ENCODE measurements around the gene BANP.
"Not testable (repeated sequence)": the region's sequence is repeated elsewhere in the genome, so short reads cannot be mapped to it uniquely, and the experiment has no call there.

BANP gene

DNA sequence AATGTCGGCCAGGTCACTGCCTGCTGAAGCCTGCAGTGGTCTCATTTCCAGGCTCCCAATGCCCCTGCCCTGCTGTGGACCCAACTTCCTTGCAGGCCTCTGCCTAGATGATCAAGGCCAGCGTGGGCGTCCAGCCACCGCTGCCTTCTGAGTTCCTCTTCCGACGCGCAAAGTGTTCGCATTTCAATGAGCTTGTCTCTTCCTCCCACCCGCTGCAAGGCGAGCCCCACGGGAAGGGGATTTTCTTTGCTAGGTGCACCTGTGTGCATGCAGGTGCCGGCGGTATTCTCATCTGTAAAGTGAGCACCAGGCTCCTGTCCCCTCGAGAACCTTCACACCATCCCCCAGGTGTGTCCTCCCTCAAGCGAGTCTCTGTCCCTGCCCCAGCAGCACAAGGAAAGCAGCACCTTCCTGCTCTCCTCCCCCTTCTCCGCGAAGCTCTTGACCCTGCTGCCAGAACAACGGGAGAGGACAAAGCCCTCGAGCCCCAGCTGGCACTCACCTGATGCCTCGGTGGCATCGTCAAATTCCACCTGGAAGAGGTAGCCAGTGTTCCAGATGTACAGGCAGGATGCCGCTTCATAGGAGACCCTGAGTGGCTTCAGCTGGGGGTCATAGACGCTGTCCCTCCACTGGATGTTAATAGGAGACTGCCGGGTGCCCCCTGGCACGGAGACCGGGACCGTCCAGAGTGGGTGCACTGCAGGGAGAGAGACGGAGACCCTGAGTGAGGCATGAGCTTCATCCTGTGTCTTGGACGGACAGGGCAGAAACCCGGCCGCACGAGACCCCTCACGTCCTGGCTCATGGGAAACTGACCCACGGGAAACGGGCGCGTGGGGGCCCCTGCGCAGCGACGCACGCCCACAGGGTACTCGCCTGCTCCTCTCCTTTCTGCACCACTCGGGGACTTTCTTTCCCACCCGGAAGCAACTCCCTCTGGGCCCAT lies 24.7 kb upstream of the BANP start:
- no peak for FAIRE-seq
- no peak for DNase-seq (ENCODE audit: extremely low spot score, insufficient read length, low read depth)

DNA sequence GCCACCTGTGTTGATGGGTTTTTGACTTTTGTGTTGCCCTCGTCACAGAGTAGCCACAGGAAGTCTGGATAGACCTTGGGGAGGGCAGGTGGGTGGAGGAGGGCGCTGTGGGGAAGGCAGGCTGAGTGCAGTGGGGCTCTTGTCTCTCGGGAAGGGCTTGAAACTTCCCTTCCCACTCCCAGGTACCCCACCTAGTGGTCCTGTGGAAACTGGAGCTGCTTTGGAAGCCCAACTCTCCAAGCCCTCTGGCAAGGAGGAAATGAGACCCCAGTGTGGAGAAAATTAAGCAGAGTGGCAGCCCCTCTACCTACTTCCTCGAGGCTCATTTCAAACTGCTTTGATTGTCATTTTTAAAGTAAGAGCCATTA lies 24.1 kb upstream of the BANP start:
- no peak for DNase-seq (ENCODE audit: extremely low spot score, insufficient read length, low read depth)
- no peak for FAIRE-seq

DNA sequence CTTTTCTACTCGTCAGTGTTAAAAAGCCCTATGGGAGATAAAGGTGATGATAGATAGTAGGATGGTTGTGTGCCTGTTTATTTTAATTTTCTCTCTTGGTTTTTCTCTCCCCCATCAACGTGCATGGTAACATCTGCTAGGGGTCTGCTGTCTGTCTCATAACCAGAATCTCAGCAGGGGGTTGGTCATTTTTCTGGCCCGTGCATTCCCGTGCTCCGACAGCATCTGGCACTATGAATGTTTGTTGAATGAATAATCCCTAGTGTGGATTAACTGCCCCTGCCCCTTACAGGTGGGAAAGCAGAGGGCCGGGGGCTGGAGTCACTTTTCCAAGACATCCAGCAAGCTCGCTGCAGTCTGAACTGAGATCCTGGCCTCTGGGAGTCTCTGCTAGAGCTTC lies 21.2 kb upstream of the BANP start:
- FAIRE-seq (no peak), DNase-seq (ENCODE audit: extremely low spot score, insufficient read length, low read depth) (no peak)

DNA sequence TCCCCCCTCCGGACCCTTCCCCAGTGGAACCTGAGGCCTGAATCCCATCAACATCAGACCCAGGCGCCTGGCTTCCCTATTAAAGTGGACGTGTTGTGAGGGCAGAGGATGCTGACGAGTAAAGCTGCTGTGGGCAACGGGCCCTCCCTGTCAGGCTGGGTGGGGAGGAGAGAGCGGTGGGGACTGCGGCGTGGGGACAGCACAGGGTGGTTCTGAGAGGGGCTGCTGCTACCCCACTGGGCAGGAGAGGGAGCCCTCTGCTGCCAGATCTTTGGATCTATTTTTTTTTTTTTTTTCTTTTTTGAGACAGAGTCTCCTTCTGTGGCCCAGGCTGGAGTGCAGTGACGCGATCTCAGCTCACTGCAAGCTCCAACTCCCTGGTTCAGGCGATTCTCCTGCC lies 20.8 kb upstream of the BANP start:
- FAIRE-seq (no peak), DNase-seq (ENCODE audit: extremely low spot score, insufficient read length, low read depth) (no peak)

DNA sequence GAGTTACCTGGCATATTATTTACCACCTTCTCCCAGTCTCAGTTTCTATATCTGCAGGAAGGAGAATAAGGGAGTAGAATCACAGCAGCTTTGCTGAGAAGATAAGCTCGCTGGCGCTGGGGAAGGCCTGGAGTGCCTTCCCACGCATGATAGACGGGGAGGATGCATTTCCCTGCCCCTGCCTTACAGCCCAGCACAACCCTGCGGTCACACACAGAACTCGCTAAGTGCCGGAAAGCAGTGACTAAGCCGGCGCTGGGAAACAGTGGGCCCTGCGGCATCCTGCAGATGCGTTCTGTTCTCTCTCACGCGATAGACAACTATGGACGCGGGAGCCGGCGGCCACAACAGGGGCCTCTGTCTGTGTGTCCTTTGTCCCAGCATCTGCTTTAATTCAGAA lies 19.7 kb upstream of the BANP start:
- FAIRE-seq (no peak), DNase-seq (ENCODE audit: extremely low spot score, insufficient read length, low read depth) (no peak)

DNA sequence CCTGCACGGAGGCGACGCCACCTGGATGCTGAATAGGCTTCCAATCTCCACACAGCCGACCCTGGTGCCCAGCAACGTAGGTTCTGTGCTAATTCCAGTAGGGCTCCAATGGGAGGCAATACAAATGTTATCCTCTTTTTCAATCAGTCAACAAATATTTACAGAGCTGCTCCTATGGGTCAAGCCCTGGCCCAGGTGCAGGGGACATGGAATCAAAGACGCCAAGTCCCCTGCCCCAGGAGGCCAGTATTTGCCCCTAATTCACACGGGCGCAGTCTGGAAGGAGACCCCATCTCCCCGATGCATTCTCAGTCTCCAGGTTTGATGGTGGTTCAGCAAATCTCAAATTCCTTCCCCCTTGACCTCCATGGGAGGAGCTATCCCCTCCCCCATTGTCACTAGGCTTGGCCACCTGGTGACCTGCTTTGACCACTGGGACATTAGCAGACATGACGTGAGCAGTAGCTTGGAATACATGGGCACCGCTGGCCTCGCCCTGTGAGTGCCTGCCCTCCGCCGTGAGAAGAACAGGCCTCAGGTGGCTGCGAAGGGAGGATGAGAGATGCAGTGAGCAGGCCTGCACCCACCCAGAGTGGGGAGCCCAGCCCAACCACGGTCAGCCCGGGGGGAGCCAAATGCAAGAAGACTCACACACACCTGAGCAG lies 18.6 kb upstream of the BANP start:
- FAIRE-seq; DNase-seq (ENCODE audit: extremely low spot score, insufficient read length, low read depth): not testable (repeated sequence)

DNA sequence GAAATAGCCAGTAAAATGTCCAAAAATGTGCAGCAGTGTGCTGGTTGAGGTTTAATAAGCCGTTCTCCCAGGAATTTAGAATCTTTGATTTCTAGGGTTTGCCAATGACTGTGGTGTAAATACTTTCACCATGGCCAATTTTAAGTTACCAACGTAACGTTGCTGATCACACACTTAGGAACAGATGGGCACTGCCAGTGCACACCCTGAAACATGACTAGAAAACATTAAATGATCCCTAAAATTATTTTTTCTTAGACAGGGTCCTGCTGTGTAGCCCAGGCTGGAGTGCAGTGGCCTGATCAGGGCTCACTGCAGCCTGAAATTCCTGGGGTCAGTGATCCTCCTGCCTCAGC lies 18.1 kb upstream of the BANP start:
- FAIRE-seq = no peak
- no peak for DNase-seq (ENCODE audit: extremely low spot score, insufficient read length, low read depth)

DNA sequence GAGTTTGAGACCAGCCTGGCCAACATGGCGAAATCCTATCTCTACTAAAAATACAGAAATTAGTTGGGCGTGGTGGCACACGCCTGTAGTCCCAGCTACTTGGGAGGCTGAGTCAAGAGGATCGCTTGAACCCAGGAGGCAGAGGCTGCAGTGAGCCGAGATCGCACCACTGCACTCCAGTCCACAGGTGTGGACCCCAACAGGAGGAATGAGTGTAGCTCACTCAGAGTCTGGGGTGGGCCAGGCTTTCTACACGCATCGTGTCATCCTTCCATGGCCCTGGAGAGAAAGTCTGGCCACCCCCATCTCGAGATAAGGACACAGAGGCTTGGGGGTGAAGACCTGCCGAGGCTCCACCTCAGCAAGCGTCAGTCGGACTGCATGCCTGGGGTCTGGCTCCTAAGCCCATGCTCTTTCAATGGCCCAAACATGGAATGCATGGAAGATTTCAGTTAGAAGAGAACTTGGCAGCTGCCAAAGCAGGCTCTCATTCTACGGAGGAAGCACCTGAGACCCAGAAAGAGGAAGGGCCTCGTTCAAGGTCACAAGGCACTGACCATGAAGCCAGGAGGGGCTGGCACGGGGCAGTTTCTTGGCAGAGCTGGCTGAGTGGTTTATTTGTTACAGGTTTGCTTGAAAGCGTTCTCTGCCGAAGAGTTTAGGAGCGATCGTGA lies 16.3 kb upstream of the BANP start:
- DNase-seq (ENCODE audit: extremely low spot score, insufficient read length, low read depth); FAIRE-seq: not testable (repeated sequence)

DNA sequence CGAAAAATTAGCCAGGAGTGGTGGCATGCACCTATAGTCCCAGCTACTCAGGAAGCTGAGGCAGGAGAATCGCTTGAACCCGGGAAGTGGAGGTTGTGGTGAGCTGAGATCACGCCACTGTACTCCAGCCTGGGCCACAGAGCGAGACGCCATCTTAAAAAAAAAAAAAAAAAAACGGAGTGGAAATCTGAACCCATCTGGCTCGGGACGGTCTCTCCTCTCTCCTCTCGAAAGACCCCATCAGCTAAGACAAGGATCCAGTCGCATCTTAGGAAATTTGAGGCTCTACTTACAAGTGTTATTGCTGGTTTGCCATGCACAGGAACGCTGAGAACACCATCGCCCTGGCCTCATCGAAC lies 15.2 kb upstream of the BANP start:
- DNase-seq (ENCODE audit: extremely low spot score, insufficient read length, low read depth); FAIRE-seq: not testable (repeated sequence)

DNA sequence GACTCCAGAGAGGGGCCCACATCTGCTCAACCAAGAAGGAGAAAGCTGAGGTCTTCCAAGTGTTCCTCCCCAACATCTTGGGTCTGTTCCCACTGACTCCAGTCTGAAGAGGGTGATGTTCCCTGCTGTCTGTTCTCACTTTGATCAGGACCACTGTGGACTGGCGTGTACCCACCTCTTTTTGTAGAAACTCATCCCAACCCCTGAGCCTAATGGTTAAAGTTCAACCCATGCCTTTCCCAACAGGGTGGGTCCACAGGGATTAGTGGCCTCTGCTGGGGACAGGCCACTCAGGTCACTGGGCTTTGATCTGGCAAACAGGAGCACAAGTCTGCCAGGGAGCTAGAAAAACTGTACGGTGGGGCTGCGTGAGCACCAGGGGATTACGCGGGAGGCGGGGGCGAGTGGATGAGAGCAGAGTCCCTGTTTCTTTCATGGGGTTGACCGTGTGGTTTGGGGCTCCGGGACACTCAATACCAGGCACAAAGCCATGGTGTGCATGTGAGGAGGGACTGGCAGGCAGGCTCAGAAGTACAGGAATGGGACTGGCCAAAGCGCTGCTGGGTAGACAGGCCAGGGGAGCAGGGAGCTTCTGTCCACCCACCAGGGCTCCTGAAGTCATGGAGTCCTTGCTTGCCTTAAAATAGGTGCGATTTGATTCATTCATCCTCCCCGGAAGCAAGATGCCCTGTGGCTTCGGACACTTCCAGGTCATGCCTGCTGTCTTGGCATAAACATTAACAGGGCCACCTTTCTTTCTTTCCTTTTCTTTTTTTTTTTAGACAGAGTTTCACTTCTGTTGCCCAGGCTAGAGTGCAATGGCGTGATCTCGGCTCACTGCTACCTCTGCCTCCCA lies 14.6 kb upstream of the BANP start, which contains the start of gene CA5A:
CA5A (minus strand) TSS at position 155 of the 856 bp plus-strand sequence; CDS start at position 76, 79 bp downstream.
- DNase-seq (ENCODE audit: extremely low spot score, insufficient read length, low read depth) = no peak
- no peak for FAIRE-seq

DNA sequence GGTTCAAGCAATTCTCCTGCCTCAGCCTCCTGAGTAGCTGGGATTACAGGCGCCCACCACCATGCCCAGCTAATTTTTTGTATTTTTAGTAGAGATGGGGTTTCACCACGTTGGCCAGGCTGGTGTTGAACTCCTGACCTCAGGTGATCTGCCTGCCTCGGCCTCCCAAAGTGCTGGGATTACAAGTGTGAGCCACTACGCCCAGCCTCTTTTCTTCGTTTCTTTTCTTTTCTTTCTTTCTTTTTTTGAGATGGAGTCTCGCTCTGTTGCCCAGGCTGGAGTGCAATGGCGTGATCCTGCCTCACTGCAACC lies 14.0 kb upstream of the BANP start:
- DNase-seq (ENCODE audit: extremely low spot score, insufficient read length, low read depth); FAIRE-seq: not testable (repeated sequence)

DNA sequence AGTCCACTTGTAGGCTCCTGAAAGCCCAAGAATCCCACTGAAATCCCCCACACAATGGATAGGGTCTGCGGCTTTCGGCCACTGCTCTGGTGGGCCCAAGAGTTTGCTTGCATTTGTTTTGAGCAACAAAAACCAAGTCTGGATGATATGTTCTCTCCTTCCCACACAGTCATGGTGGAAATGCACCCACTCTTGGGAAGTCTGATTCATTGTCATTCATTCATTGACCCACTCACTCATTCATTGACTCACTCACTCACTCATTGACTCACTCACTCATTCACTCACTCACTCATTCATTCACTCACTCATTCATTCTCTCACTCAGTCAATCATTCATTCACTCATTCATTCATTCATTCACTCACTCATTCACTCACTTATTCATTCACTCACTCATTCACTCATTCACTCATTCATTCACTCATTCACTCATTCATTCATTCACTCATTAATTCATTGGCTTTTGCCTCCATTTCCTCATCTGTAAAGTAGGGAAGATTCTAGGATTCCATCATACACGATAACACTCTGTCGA lies 12.8 kb upstream of the BANP start:
- DNase-seq (ENCODE audit: extremely low spot score, insufficient read length, low read depth) (no peak), FAIRE-seq (no peak)

DNA sequence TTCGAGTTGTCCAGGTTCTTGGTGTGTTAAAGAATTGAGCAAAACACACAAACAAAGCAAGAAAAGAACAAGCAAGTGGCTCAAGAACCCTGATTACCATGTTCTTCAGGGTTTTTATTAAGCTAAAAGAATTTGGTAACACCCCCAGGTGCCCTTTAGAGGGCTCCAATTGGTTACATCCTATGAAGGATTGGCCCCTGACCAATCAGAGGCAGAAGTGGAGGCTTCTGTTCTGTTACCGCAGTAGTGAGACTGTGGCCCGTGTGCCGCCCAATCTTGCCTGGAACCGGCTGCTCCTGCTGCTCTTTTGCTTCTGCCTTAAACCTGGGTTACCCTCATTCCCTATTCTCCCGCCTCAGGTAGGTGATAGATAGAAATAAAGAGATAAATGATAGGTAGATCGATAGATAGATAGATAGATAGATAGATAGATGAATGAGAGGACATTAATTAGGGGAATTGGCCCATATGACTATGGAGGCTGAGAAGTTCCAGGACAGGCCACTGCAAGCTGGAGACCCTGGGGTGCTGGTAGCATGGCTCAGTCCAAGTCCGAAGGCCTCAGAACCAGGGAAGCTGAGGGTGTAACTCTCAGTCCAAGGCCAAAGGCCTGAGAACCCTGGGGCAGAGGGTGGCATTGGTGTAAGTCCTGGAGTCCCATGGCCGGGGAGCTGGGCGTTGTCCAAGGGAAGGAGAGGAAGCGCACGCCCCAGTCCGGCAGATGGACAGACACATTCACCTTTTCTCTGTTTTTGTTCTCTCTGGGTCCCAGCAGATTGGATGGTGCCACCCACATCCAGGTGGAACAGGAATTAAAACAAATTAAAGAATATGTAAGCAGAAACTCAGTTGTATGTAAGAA lies 11.4 kb upstream of the BANP start:
- DNase-seq (ENCODE audit: extremely low spot score, insufficient read length, low read depth) (no peak), FAIRE-seq (no peak)

DNA sequence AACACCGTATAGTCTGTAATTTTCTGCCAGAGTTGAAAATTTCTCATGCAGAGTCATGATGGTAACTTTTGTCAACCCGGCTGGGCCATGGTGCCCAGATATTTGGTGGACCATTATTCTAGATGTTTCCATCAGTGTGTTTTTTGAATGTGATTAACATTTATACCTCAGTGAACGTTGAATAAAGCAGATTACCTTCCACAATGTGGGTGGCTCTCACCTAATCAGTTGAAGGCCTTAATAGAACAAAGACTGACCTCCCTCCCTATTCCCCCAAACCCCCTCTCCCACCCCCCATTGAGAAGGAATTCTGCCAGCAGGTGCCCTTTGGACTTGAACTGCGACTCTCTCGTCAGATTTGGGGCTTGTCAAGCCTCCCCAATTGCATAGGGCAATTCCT lies 8.6 kb upstream of the BANP start:
- no peak for DNase-seq (ENCODE audit: extremely low spot score, insufficient read length, low read depth)
- no peak for FAIRE-seq

DNA sequence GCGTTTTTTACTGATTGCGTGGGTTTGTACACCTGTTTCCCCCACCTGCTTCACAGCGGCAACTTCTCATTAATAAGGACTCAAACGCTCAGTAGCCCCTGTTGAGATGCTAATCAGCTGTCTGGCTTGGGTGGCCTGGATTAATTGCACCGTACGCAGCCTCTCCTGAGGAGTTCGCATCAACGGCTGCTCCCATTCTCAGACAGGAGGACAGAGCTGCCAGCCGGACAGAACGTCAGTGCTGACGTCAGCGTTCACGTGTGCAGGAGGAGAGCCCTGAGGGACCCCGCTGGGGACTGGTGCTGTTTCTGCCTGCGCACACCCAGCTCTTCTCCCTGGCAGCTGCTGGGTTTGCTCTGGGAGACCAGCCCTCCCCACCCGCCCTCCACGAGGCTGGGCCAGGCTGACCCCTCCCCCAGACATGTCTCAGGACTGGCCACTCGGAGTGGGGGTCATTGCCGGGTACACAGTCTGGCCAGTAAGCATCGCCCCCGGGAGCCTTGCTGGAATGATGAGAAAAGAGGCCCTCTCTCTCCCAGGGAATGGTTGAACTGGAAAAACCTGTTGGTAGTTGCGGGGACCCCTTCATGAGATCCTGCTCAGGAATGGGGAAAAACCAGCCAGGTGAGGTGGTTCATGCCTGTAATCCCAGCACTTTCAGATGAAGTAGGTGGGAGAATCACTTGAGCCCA lies 5.7 kb upstream of the BANP start:
- FAIRE-seq (no peak), DNase-seq (ENCODE audit: extremely low spot score, insufficient read length, low read depth) (no peak)

DNA sequence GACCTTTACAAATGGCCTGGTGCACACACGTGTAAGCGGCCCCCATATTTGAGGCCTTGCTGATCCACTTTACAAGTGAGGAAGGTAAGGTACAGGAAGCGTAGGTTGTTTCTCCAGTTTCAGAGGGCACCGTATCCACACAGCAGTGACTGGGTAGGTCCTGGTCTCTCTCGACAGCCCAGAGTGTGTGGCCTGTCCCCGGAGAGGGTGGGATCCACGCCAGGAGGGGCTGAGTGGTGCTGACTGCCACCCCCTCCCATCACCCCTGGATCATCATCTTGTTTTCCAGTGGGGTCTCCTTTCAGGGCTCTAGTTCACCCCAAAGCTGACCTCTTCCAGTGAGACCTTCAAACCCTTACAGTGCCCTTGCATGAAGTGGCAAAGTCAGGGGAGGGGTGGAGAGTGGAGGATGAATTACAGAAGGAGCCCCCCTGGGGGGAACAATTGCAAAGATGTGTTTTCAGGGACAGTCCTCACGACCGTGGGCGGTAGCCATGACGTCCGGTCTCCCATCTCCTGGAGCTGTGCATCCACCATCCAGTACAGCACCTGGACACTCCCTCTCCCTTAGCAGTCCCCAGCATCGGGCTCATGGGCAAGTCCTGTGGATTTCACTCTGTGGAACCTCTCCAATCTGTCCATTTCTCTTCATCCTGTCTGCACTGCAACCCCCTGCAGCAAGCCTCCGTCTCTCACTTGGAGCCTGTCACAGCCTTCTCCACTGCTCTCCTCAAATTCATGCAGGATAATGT lies 4.5 kb upstream of the BANP start:
- no peak for FAIRE-seq
- DNase-seq (ENCODE audit: extremely low spot score, insufficient read length, low read depth) = no peak

DNA sequence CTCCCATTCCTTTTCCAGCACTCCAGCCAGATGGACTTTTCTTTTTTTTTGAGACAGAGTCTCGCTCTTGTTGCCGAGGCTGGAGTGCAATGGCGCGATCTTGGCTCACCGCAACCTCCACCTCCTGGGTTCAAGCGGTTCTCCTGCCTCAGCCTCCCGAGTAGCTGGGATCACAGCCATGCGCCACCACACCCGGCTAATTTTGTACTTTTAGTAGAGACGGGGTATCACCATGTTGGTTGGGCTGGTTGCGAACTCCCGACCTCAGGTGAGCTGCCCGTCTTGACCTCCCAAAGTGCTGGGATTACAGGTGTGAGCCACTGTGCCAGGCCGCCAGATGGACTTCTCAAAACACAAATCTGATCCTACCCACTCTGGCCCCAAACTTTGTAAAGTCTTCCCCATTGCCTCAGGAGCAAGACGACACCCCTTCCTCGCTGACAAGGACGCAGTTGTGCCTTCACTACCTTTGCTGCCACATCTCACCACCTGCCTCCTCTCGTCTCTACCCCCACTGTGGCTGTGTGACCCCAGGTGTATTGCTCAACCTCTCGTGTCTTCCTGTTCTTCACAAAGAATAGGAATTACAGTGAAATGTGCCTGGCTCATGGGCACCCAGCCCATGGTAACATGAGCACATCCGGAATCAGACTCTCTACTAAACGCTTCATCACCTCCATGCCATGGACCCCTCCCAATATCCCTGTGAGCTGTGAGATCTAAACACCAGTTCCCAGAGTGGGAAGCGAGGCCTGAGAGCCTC lies 3.7 kb upstream of the BANP start:
- DNase-seq (ENCODE audit: extremely low spot score, insufficient read length, low read depth) (no peak), FAIRE-seq (no peak)

Measured in GM18507 (cell line).